H1 (cell line): ENCODE measurements around the gene FGF14. TPM values are rescaled to one million over a fixed set of nuclear protein-coding genes. Genes with fewer than 3 reads are reported as not detected.

ENCODE experiments used
- CTCF ChIA-PET: fragments of 300-600 bp; sonication (Branson Sonifier 250); formaldehyde crosslinking; loops from one replicate; lab custom pipeline; 2021; ENCODE audit not compliant: partially characterized antibody; lab: Charles Lee
- POLR2A ChIA-PET: fragments of 300-600 bp; sonication (Branson Sonifier 250); formaldehyde crosslinking; loops from one replicate; lab custom pipeline; 2021; ENCODE audit warnings: inconsistent platforms; ENCODE audit not compliant: partially characterized antibody; lab: Charles Lee
- DNase-seq, 2 experiments: peaks; one replicate each; pipeline versions ENCODE4 v3.0.0 to v3.0.0-alpha.2; 2010 to 2022; ENCODE audit warnings: low spot score in 2 of 2, low read depth in 1 of 2, mixed read lengths in 1 of 2
- FAIRE-seq: peaks from 2 replicates; lab custom pipeline; 2011; peaks lifted over from hg19 to GRCh38; lab: Jason Lieb, UNC
- H2AFZ ChIP-seq: 2 replicates; pipeline ENCODE4 v1.8.1; 2012; ENCODE audit warnings: low read length, inconsistent platforms
- H2AK5ac ChIP-seq: 2 replicates; pipeline ENCODE4 v1.6.1; 2013; ENCODE audit warnings: low read depth, low read length
- H2BK120ac ChIP-seq: replicated peaks from 2 replicates; pipeline ENCODE3; 2013; ENCODE audit warnings: low read depth, low read length, inconsistent platforms
- H2BK12ac ChIP-seq: 2 replicates; pipeline ENCODE4 v1.6.1; 2013; ENCODE audit warnings: low read depth, low read length
- H2BK15ac ChIP-seq: 2 replicates; pipeline ENCODE4 v1.6.1; 2013; ENCODE audit warnings: low read length
- H2BK20ac ChIP-seq: 2 replicates; pipeline ENCODE4 v1.6.1; 2013; ENCODE audit warnings: low read length
- H2BK5ac ChIP-seq: 2 replicates; pipeline ENCODE4 v1.6.1; 2013; ENCODE audit warnings: low read depth, low read length
- H3K14ac ChIP-seq: 2 replicates; pipeline ENCODE4 v1.6.1; 2013; ENCODE audit warnings: inconsistent platforms; ENCODE audit not compliant: insufficient read length
- H3K18ac ChIP-seq: 2 replicates; pipeline ENCODE4 v1.6.1; 2013; ENCODE audit warnings: low read length; ENCODE audit errors: extremely low read depth
- H3K23ac ChIP-seq: 2 replicates; pipeline ENCODE4 v1.6.1; 2013; ENCODE audit warnings: inconsistent platforms; ENCODE audit not compliant: insufficient read length
- H3K23me2 ChIP-seq: 2 replicates; pipeline ENCODE4 v1.6.1; 2013; ENCODE audit warnings: low read depth, low read length
- H3K27ac ChIP-seq: 2 replicates; pipeline ENCODE4 v1.6.1; 2011; ENCODE audit warnings: low read depth, low read length, inconsistent platforms
- H3K27me3 ChIP-seq, 4 experiments: replicated peaks in 1 of 4; 1 replicate in 1 of 4; 2 replicates in 3 of 4; pipeline versions ENCODE4 v1.6.1 to v1.8.1; 2011 to 2013; ENCODE audit warnings: low read length in 3 of 4, mild to moderate bottlenecking in 3 of 4, inconsistent platforms in 2 of 4, mixed read lengths in 2 of 4, moderate library complexity in 1 of 4; ENCODE audit not compliant: control insufficient read depth in 3 of 4, insufficient read depth in 3 of 4; ENCODE audit errors: extremely low read depth in 1 of 4
- H3K36me3 ChIP-seq, 4 experiments: 2 replicates each; pipeline versions ENCODE4 v1.6.1 to v1.8.1; 2011 to 2013; ENCODE audit warnings: mild to moderate bottlenecking in 4 of 4, low read length in 3 of 4, moderate library complexity in 2 of 4, control low read depth in 1 of 4, inconsistent platforms in 1 of 4; ENCODE audit not compliant: insufficient read depth in 4 of 4, control insufficient read depth in 2 of 4
- H3K4ac ChIP-seq: replicated peaks from 2 replicates; pipeline ENCODE3; 2013; ENCODE audit warnings: low read length, low read depth, mixed read lengths, inconsistent platforms; ENCODE audit not compliant: insufficient read length
- H3K4me1 ChIP-seq, 4 experiments: replicated peaks in 1 of 4; 1 replicate in 1 of 4; 2 replicates in 3 of 4; pipeline versions ENCODE4 v1.6.1 to v1.8.1; 2011 to 2013; ENCODE audit warnings: low read length in 3 of 4, inconsistent platforms in 2 of 4, mixed read lengths in 1 of 4; ENCODE audit not compliant: insufficient read depth in 4 of 4, control insufficient read depth in 3 of 4
- H3K4me2 ChIP-seq, 2 experiments: 2 replicates each; pipeline versions ENCODE4 v1.6.1 to v1.8.1; 2011 to 2013; ENCODE audit warnings: low read depth in 2 of 2, low read length in 2 of 2, control low read depth in 1 of 2, inconsistent platforms in 1 of 2, mild to moderate bottlenecking in 1 of 2; ENCODE audit not compliant: insufficient read depth in 1 of 2
- H3K4me3 ChIP-seq, 4 experiments: fragments of 200-600, 300-600 bp in 1 of 4; sonication (generic), shearing (Covaris generic), sonication (Bioruptor Twin) in 1 of 4; 2 replicates each; pipeline versions ENCODE4 v1.5.1 to v1.8.1; 2011 to 2016; ENCODE audit warnings: low read length in 4 of 4, low read depth in 3 of 4, control low read depth in 2 of 4, inconsistent platforms in 2 of 4, mild to moderate bottlenecking in 2 of 4, mixed read lengths in 1 of 4, moderate library complexity in 1 of 4; ENCODE audit not compliant: insufficient read depth in 2 of 4; ENCODE audit errors: extremely low read depth in 1 of 4
- H3K56ac ChIP-seq: replicated peaks from 2 replicates; pipeline ENCODE3; 2013; ENCODE audit warnings: low read depth, mild to moderate bottlenecking, mixed read lengths, low read length, inconsistent platforms; ENCODE audit not compliant: insufficient read length
- H3K79me1 ChIP-seq: 2 replicates; pipeline ENCODE4 v1.6.1; 2013; ENCODE audit warnings: low read depth, low read length, control low read depth
- H3K79me2 ChIP-seq, 2 experiments: 2 replicates each; pipeline versions ENCODE4 v1.6.1 to v1.8.1; 2012 to 2013; ENCODE audit warnings: low read length in 2 of 2, mild to moderate bottlenecking in 2 of 2, inconsistent platforms in 1 of 2; ENCODE audit not compliant: insufficient read depth in 2 of 2, control insufficient read depth in 1 of 2
- H3K9ac ChIP-seq, 4 experiments: replicated peaks in 1 of 4; 1 replicate in 1 of 4; 2 replicates in 3 of 4; pipeline versions ENCODE4 v1.6.1 to v1.8.1; 2011 to 2013; ENCODE audit warnings: low read depth in 3 of 4, low read length in 3 of 4, control low read depth in 2 of 4, mild to moderate bottlenecking in 2 of 4, moderate library complexity in 2 of 4, inconsistent platforms in 1 of 4; ENCODE audit errors: extremely low read depth in 1 of 4
- H3K9me3 ChIP-seq, 2 experiments: 2 replicates each; pipeline versions ENCODE4 v1.6.1 to v1.8.1; 2012 to 2013; ENCODE audit warnings: mild to moderate bottlenecking in 2 of 2, moderate library complexity in 2 of 2, control low read depth in 1 of 2, inconsistent platforms in 1 of 2, low read depth in 1 of 2, low read length in 1 of 2, mixed read lengths in 1 of 2; ENCODE audit not compliant: insufficient read depth in 2 of 2
- H4K20me1 ChIP-seq, 2 experiments: replicated peaks in 1 of 2; 2 replicates each; pipeline versions ENCODE3 to v1.8.1; 2011 to 2013; ENCODE audit warnings: inconsistent platforms in 2 of 2, low read length in 2 of 2, mild to moderate bottlenecking in 1 of 2; ENCODE audit not compliant: insufficient read depth in 2 of 2, control insufficient read depth in 1 of 2
- H4K5ac ChIP-seq: 2 replicates; pipeline ENCODE4 v1.6.1; 2013; ENCODE audit warnings: low read length, low read depth, mixed read lengths, inconsistent platforms; ENCODE audit not compliant: insufficient read length
- H4K8ac ChIP-seq: 2 replicates; pipeline ENCODE4 v1.8.0; 2013; ENCODE audit warnings: mild to moderate bottlenecking, moderate library complexity, low read length, inconsistent platforms; ENCODE audit not compliant: insufficient read depth; ENCODE audit errors: extremely low read depth
- H4K91ac ChIP-seq: replicated peaks from 2 replicates; pipeline ENCODE3; 2013; ENCODE audit warnings: low read length, mixed read lengths, inconsistent platforms; ENCODE audit not compliant: insufficient read length
- ASH2L ChIP-seq: fragments of 200-600, 300-600 bp; sonication (generic); IDR thresholded peaks from one replicate; pipeline ENCODE4 v1.7.1; 2017; ENCODE audit warnings: low read length
- GTF2F1 ChIP-seq: IDR thresholded peaks from 2 replicates; pipeline ENCODE4 v1.6.1; 2012; ENCODE audit warnings: low read depth, low read length, improper control_type of control experiment, borderline replicate concordance
- SP1 ChIP-seq: IDR thresholded peaks from 2 replicates; pipeline ENCODE4 v1.6.1; 2011; ENCODE audit warnings: low read depth, low read length
- TCF12 ChIP-seq: IDR thresholded peaks from 2 replicates; pipeline ENCODE4 v1.6.1; 2011; ENCODE audit warnings: low read depth, mild to moderate bottlenecking, low read length
- WGBS, 2 experiments: shearing (Covaris generic) in 1 of 2; methylation state at CpG; one replicate each; pipeline versions ENCODE4 v1.1.6 to v1.1.7; 2013 to 2015; ENCODE audit warnings: low lambda C conversion rate in 2 of 2, mixed read lengths in 2 of 2, inconsistent platforms in 1 of 2, low coverage in 1 of 2, missing lambda C conversion rate in 1 of 2; ENCODE audit not compliant: insufficient replicate concordance in 2 of 2, insufficient coverage in 1 of 2, insufficient read length in 1 of 2; ENCODE audit errors: extremely low coverage in 1 of 2, missing lambda C conversion rate in 1 of 2; 5-methylcytosine and 5-hydroxymethylcytosine counted together
- polyA plus RNA-seq, 7 experiments: library from polyadenylated mRNA; depleted of rRNA in 3 of 7; stranded (reverse) in 5 of 7; unstranded in 2 of 7; fragments of >200 nt in 5 of 7; fragments of 200-250 nt in 2 of 7; gene quantifications; 1 replicate in 5 of 7; 2 replicates in 1 of 7; 4 replicates in 1 of 7; pipeline versions ENCODE4 v1.2.1 to v1.2.3, GENCODE V29; 2011 to 2013; ENCODE audit warnings: missing spikeins in 2 of 7, mixed read lengths in 2 of 7
- total RNA-seq: library from RNA; stranded (reverse); fragmentation: NEBNext Ultra II Directional; extraction: Animal tissue kit (Norgen Biotek cat#: 25700); gene quantifications from 2 replicates; pipeline ENCODE4 v1.2.1, GENCODE V29; 2021

FGF14 gene
- total and polyA plus RNA-seq, 2 of the 8 experiments (the other 6 are each of a cell fraction or from before 2014, with no cell fraction given): 0.05 to 0.58 TPM

GRCh38 chr13:101935828-101936227 lies 466.0 kb downstream of the FGF14 start:
- no peak overlapping the region for H2BK20ac ChIP-seq
- DNase-seq: no peak
- H4K91ac ChIP-seq: no peak overlapping the region
- no peak overlapping the region for H2BK12ac ChIP-seq
- no peak overlapping the region for H4K5ac ChIP-seq
- no peaks in the 10 kb centered on the region for H3K9me3 ChIP-seq
- no peaks in the 10 kb centered on the region for H3K36me3 ChIP-seq
- H3K4me2 ChIP-seq: no peak overlapping the region
- H4K20me1 ChIP-seq: no peaks in the 10 kb centered on the region
- no peak overlapping the region for H2AK5ac ChIP-seq
- POLR2A ChIA-PET: no interaction called here
- no peaks in the 10 kb centered on the region for H3K79me2 ChIP-seq
- no peaks in the 10 kb centered on the region for H3K23me2 ChIP-seq
- H3K4ac ChIP-seq: no peak overlapping the region
- H3K27ac ChIP-seq: no peak overlapping the region
- H3K79me1 ChIP-seq: no peaks in the 10 kb centered on the region
- FAIRE-seq: no peak
- no peak overlapping the region for H2BK15ac ChIP-seq
- H3K9ac ChIP-seq: no peak overlapping the region
- H4K8ac ChIP-seq: no peak overlapping the region
- H3K14ac ChIP-seq: no peak overlapping the region
- TF ChIP-seq TCF12 (no peak), ASH2L (no peak), SP1 (no peak), GTF2F1 (no peak)
- TF ChIP-seq, all 59 proteins: peak for 0
- Histone ChIP-seq H3K23ac (no peak overlapping the region), H3K56ac (no peak overlapping the region), H2AFZ (no peak overlapping the region), H3K18ac (no peak overlapping the region), H3K4me1 (no peaks in the 10 kb centered on the region), H2BK120ac (no peak overlapping the region), H3K4me3 (no peak overlapping the region), H2BK5ac (no peak overlapping the region), H3K27me3 (no peaks in the 10 kb centered on the region)
- CTCF ChIA-PET: interaction anchor here (1.2 kb wide), 2 partner anchors 155 to 791 kb away, joined by 3 to 4 read pairs; no protein-coding TSS in a partner anchor
- 94% methylated on average over 2 of the region's 2 CpGs; no CpG with 5 or more reads in 1 of the 2 experiments for WGBS, 2 experiments
